GM18861 (cell line): ENCODE data around the gene PTPRK.
"Not testable (repeated sequence)": the region's sequence is repeated elsewhere in the genome, so short reads cannot be mapped to it uniquely, and the experiment has no call there.

Experiments
- ATAC-seq: cut with Tn5 transposase; IDR thresholded peaks from one replicate; pipeline ENCODE4 v1.9.1; 2021; ENCODE audit not compliant: unreplicated experiment

Gene PTPRK

GRCh38 chr6:127939442-127940066, 580.8 kb downstream of the PTPRK start:
- ATAC-seq, result no peak

GRCh38 chr6:127938701-127939100, 581.7 kb downstream of the PTPRK start:
- ATAC-seq, result no peak

GRCh38 chr6:127937747-127938146, 582.7 kb downstream of the PTPRK start:
- ATAC-seq, result no peak

- ATAC-seq, result no peak
Measured at GRCh38 chr6:127937102-127937501, 583.3 kb downstream of the PTPRK start.

GRCh38 chr6:127934956-127935355, 585.4 kb downstream of the PTPRK start:
- no peak for ATAC-seq

GRCh38 chr6:127933852-127934840, 586.3 kb downstream of the PTPRK start:
- ATAC-seq, result no peak

- ATAC-seq, result no peak
Measured at GRCh38 chr6:127933137-127933536, 587.3 kb downstream of the PTPRK start.

- ATAC-seq, result no peak
Measured at GRCh38 chr6:127932708-127933107, 587.7 kb downstream of the PTPRK start.

- not testable (repeated sequence) for ATAC-seq
Measured at GRCh38 chr6:127926441-127926840, 594.0 kb downstream of the PTPRK start.

- no peak for ATAC-seq
Measured at GRCh38 chr6:127924440-127924839, 596.0 kb downstream of the PTPRK start.

GRCh38 chr6:127924031-127924430, 596.4 kb downstream of the PTPRK start:
- no peak for ATAC-seq

- ATAC-seq, result no peak
Measured at GRCh38 chr6:127923135-127923534, 597.3 kb downstream of the PTPRK start.

GRCh38 chr6:127921982-127922381, 598.4 kb downstream of the PTPRK start:
- ATAC-seq, result no peak

- no peak for ATAC-seq
Measured at GRCh38 chr6:127920804-127921203, 599.6 kb downstream of the PTPRK start.
